Measurements from ENCODE around the gene RPP40. TPM values are rescaled to one million over a fixed set of nuclear protein-coding genes. Genes with fewer than 3 reads are reported as not detected.

RPP40 gene
- total RNA-seq, 1 experiment from 2014 or later, result 15.9 TPM

GRCh38 chr6:4997862-4998261 is 6.0 kb downstream of the RPP40 start:
- H3K9me2 ChIP-seq (ENCODE audit: insufficient read depth), result no peaks in the 10 kb centered on the region
- ChIA-PET POLR2A (no interaction called here), CTCF (no interaction called here), RAD21 (ENCODE audit: low non-redundant PET in 1 of 2, low total read pairs in 2 of 2, uncharacterized antibody in 2 of 2, unreplicated experiment in 2 of 2) (no interaction called here)
- no TSS peak for BruUV-seq (replicated peaks)
- H3K79me2 ChIP-seq (ENCODE audit: insufficient read depth, low read length), result no peaks in the 10 kb centered on the region; the same call in 1 of the 2 replicates
- no peaks in the 10 kb centered on the region for H3K27me3 ChIP-seq (ENCODE audit: insufficient read depth, low read length)
- ATAC-seq, result no peak
- TF ChIP-seq CBX3 (IDR thresholded peaks at IDR 0.05; ENCODE audit: low read depth) (no peak), ZNF274 (IDR thresholded peaks at IDR 0.05; ENCODE audit: low read depth, low read length) (no peak), JUND (IDR thresholded peaks at IDR 0.05) (no peak), EZH2 (IDR thresholded peaks at IDR 0.05) (no peak), SP1 (IDR thresholded peaks at IDR 0.05; ENCODE audit: low read depth) (no peak), TCF7L2 (IDR thresholded peaks at IDR 0.05; ENCODE audit: borderline replicate concordance, extremely low read depth, insufficient read depth, insufficient read length) (no peak), REST (IDR thresholded peaks at IDR 0.05; ENCODE audit: low read depth) (no peak), EGR1 (IDR thresholded peaks at IDR 0.05; ENCODE audit: low read depth) (no peak), ELF1 (IDR thresholded peaks at IDR 0.05; ENCODE audit: borderline replicate concordance, low read depth) (no peak)
- peaks cover 12 to 18% of the 10 kb centered on the region in 2 experiments; a peak in 2 of 4 replicates for H3K36me3 ChIP-seq (ENCODE audit: control insufficient read depth in 1 of 2, insufficient read depth in 2 of 2, low read length in 2 of 2)
- H3K4me3 ChIP-seq (replicated peaks in 1 of 2; ENCODE audit: low read depth in 1 of 2, low read length in 2 of 2), result no peak overlapping the region
- H3K4me2 ChIP-seq (ENCODE audit: low read length), result no peak overlapping the region
- no peaks in the 10 kb centered on the region for H4K20me1 ChIP-seq (ENCODE audit: insufficient read depth)
- H3K27ac ChIP-seq (ENCODE audit: low read depth, low read length), result no peak overlapping the region
- peaks cover 0 to 3% of the 10 kb centered on the region in 2 experiments; a peak in 2 of 4 replicates for H3K4me1 ChIP-seq (ENCODE audit: control insufficient read depth in 1 of 2, insufficient read depth in 2 of 2, low read length in 2 of 2)
- no peak overlapping the region for H3K9ac ChIP-seq (ENCODE audit: low read length)
- intact Hi-C loops (cut with micrococcal nuclease), result no loop called here
- no peak for DNase-seq (ENCODE audit: low read depth, low spot score)
- no peaks in the 10 kb centered on the region for H3K9me3 ChIP-seq (ENCODE audit: control insufficient read depth in 1 of 2, insufficient read depth in 1 of 2, low read depth in 1 of 2, low read length in 2 of 2)
- no peak overlapping the region for H2AFZ ChIP-seq (ENCODE audit: low read depth, low read length, poor library complexity, severe bottlenecking)
